ENCODE data around the gene PTCH2.
"Not testable (repeated sequence)": the region's sequence is repeated elsewhere in the genome, so short reads cannot be mapped to it uniquely, and the experiment has no call there.

PTCH2 gene

DNA sequence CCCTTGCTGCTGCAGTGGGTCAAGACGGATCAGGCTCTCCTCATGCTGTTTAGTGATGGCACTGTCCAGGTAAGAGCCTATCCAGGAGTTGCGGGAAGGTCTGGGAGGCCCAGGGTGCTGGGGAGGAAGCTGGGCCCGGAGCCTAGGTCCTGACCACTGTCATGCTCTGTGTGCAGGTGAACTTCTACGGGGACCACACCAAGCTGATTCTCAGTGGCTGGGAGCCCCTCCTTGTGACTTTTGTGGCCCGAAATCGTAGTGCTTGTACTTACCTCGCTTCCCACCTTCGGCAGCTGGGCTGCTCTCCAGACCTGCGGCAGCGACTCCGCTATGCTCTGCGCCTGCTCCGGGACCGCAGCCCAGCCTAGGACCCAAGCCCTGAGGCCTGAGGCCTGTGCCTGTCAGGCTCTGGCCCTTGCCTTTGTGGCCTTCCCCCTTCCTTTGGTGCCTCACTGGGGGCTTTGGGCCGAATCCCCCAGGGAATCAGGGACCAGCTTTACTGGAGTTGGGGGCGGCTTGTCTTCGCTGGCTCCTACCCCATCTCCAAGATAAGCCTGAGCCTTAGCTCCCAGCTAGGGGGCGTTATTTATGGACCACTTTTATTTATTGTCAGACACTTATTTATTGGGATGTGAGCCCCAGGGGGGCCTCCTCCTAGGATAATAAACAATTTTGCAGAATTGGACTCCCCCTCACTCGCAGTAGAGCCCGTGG, 37.6 kb downstream of the PTCH2 start:
- DNase-seq (ENCODE audit: low read depth, low spot score), result no peak
- peak overlapping the region; percentile 97 for H3K27ac ChIP-seq

DNA sequence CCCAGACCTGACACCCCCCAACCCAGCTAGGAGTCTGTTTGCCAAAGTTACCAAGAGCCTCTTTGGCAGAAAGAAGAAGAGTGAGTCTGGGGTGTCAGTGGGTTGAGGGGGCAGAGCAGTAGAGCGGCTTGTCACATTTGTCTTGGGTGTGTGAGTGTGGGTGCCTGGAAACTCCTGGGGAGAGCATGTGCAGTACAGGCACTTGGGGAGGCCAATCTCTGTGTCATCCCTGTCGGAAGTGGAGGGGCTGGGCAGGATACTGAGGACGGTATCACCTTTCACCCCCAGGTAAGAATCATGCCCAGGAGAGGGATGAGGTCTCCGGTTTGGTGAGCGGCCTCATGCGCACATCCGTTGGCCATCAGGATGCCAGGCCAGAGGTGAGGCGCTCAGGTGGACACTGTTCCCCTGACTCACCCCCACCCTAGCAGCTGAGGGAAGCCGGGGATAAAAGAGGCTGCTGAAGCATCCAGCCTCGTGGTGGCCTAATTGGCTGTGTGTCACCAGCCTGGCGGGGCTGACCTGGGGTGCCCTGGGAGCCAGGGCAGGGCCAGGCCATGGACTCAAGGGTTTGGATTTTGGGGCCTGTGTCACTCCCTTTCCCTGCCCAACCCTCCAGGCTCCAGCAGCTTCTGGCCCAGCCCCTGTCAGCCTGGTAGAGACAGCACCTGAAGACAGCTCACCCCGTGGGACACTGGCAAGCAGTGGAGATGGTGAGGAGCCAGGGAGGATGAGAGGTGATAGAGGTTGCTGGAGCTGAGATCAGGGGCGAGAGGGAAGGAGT, 39.5 kb downstream of the PTCH2 start:
- peak overlapping the region; percentile 97 for H3K27ac ChIP-seq
- no peak for DNase-seq (ENCODE audit: low read depth, low spot score)

DNA sequence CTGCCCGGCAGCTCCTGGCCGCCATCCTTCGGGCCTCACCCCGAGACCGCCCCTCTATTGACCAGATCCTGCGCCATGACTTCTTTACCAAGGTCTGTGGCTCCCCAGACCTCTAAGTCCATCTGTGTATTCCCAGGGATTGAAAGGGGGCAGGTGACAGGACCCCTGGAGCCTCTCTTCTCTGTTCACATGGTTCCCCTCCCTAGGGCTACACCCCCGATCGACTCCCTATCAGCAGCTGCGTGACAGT, 40.1 kb downstream of the PTCH2 start:
- H3K27ac ChIP-seq, result peak overlapping the region; percentile 97

DNA sequence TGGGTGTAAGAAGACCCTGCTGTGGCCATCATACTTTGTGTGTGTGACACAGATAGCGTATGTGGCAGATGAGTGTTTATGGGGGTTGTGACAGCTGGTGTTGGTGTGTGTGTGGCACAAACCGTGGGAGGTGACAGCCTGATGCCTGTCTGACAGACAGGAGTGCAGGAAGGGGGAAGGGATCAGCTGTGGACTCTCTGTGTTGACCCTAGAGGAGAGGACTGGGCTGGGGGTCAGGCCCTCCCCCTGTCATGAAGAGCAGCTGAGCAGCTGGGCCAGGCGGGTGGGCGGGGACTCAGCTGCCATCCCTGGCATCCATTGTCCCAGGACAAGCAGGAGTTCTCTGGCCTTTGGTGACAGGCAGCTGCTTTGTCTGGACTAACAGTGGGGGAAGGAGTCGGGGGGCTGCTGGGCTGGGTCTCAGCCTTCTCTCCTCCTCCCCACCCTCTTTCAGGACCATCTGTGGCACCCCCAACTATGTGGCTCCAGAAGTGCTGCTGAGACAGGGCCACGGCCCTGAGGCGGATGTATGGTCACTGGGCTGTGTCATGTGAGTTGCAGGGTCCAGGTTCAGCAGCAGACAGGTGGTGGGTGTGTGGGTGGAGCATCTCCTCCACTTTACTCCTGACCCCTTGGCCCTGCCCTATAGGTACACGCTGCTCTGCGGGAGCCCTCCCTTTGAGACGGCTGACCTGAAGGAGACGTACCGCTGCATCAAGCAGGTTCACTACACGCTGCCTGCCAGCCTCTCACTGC, 40.6 kb downstream of the PTCH2 start:
- no peak for DNase-seq (ENCODE audit: low read depth, low spot score)
- peak overlapping the region; percentile 97 for H3K27ac ChIP-seq

More for the DNA sequence above, 40.1 kb downstream of the PTCH2 start:
- DNase-seq (ENCODE audit: low read depth, low spot score), result no peak

DNA sequence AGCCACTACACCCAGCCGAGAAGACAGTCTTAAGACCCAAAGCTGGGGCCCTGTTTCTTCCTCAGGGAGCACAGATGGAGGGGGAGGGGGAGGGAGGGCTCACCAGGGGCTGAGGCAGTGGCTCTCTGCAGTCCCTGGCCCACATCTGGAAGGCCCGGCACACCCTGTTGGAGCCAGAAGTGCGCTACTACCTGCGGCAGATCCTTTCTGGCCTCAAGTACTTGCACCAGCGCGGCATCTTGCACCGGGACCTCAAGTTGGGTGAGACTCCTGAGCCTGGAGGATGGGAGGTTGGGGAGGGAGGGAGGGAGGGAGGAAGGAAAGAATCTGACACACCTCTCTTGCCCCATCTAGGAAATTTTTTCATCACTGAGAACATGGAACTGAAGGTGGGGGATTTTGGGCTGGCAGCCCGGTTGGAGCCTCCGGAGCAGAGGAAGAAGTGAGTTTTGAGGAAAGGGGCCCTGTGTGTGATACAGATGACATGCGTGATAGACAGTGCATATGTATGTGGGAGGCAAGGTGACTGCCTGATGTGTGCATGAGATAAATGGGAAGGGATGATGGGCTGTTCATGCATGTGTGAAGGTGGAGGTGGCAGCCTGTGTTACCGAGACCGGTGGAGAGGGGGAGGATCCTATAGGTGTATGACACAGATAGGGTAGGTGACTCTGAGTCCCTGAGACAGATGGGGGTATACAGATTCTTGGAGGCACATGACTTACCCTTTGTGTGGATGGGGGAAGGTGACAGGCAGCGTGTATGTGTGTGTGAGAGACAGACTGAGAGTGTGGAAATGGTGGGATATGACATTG, 41.4 kb downstream of the PTCH2 start:
- H3K27ac ChIP-seq, result peak overlapping the region; percentile 97
- DNase-seq (ENCODE audit: low read depth, low spot score), result no peak

DNA sequence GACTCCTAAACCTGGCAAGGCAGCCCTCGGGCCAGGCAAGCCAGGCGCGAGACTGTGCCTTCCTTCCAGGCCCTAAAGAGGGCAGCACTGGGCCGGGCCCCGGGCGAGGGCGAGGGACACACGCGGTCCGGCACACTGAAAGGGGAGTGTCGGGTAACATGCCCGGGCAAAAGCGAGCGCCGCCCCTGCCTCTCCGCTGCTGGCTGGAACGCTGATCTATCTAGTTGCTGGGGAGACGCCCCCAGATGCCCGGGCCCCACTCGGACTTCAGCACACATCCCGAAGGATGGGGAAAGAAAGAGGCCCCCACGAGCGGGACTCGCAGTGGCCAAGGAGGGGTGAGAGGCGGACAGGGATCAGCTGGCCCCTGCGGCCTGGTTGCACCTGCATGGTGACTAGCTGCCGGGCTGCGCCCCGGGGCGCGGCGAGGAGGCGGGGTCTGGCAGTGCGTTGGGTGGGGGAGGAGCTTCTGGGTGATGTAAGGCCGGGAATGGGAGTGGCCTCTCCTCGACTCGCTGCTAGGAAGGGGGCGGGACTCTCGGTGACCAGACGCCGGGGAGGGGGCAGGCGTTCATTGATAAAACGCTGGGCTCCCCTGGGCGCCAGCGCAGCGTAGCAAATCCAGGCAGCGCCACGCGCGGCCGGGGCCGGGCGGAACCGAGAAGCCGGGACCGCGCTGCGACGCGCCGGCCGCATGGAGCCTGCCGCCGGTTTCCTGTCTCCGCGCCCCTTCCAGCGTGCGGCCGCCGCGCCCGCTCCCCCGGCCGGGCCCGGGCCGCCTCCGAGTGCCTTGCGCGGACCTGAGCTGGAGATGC, 43.1 kb downstream of the PTCH2 start, which contains the start of gene PLK3:
Gene PLK3 (plus strand): TSS at position 608 of the 815 bp plus-strand sequence. CDS start 87 bp downstream, at position 695.
- H3K27ac ChIP-seq, result peak within 1 kb of the TSS; percentile 97
- DNase-seq (ENCODE audit: low read depth, low spot score), result peak; percentile 90

DNA sequence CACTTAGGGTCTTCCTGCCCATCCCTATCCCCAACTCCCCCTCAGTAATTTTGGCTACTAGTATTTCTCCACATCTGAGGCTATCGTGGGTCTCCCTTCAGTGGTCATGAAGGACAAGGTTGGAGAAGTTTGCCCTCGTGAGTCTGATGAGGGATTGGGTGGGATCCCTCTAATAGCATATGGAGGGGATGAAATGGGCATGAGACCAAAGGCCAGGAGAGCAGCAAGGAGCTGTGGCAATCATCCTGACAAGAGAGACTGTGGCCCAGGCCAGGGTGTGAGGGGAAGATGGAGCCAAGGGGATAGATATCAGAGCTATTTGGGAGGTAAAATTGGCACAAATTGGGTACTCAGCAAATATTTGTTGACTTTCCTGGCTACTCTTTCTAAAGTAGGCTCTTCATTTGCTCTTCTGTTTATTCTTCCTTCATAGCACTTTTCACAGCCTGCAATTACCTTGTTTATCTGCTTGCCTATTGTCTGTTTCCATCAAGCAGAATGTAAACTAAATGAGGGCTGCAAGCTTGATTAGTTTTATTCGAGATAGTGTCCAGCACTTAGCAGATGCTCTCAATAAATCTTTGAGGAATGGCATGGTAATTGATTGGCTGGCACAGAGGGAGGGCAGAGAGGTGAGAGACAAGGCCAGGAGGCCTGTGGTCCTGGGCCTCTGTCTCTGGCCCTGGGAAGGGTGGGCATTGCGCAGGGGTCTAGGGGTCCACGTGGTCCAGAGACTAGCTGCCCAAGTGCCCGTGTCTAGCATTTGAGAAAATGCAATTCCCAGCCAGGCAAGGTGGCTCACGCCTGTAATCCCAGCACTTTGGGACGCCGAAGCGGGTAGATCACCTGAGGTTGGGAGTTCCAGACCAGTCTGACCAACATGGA, 44.3 kb downstream of the PTCH2 start:
- no peak for DNase-seq (ENCODE audit: low read depth, low spot score)
- H3K27ac ChIP-seq, result peak overlapping the region; percentile 97

DNA sequence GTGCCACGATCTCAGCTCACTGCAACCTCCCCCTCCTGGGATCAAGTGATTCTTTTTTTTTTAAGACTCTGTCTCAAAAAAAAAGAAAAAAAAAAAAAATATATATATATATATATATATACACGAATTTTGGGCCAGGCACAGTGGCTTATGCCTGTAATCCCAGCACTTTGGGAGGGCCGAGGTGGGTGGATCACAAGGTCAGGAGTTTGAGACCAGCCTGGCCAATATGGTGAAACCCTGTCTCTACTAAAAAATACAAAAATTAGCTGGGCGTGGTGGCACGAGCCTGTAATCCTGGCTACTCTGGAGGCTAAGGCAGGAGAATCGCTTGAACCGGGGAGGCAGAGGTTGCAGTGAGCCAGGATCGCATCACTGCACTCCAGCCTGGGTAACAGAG, 45.2 kb downstream of the PTCH2 start:
- H3K27ac ChIP-seq; DNase-seq (ENCODE audit: low read depth, low spot score): not testable (repeated sequence)

DNA sequence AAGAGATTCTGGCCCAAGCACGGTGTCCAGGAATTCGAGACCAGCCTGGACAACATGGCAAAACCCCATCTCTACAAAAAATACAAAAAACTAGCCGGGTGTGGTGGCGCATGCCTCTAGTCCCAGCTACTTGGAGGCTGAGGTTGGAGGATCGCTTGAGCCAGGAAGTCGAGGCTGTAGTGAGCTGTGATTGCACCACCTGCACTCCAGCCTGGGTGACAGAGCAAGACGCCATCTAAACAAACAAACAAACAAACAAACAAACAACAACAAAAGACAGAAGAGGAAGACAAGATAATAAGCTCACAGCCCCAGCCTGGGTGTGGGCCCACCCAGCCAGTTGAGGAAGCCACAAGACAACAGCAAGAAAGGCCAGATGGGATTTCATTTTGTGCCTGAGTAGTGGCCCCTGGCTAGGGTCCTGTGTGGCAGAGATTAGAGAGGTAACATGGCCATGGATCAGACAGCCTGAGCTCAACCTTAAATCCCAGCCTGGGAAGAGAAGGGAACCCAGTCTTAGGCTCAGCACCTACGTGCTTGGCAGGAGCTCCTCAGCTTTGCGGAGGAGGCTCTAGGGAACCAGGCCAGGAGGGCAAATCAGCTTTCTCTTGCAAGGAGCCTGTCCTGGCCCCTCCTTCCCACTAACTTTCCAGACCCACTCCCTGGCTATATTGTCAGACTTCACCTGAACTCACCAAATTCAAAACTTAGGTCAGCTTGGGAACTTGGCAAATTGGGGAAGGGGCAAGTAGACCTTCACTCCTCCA, 50.1 kb downstream of the PTCH2 start:
- H3K27ac ChIP-seq, result no peak overlapping the region
- no peak for DNase-seq (ENCODE audit: low read depth, low spot score)

DNA sequence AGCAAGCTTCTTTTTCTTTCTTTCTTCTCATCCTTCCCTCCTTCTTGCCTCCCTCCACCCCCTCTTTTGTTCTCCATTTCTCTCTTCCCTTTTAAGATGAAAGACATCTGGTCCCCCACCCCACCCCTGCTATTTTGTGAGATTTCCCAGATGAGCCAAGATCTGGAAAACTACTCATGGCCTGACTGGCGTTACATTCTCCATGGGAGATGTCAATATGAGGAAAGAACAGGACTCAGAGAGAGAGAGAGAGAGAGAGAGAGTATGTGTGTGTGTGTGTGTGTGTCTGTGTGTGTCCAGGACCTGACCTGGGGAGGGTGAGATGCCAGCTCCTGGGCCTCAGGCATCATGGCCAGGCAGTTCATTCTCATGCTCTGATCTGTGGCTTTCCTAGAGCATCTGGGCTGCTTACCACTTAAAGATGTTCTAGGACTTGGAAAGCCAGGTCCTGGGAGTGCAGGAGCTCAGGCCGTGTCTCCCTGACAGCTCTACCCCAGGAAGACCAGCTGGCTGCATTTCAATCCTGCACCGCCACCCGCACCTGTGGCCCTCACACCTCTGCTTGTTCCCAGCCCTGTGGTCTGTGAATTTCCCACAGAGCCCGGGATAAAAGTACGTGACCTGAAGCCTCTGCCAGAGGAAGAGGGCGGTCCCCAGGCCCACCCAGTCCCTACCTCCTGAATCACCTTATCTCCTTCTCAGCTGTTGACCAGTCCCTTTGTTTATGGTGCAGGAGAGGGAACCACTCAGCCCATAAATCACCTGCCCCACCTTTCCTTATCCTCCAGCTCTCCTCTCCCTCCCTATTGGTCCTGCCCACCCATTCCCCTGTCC, 51.9 kb downstream of the PTCH2 start:
- DNase-seq (ENCODE audit: low read depth, low spot score), result no peak
- H3K27ac ChIP-seq, result no peak overlapping the region

DNA sequence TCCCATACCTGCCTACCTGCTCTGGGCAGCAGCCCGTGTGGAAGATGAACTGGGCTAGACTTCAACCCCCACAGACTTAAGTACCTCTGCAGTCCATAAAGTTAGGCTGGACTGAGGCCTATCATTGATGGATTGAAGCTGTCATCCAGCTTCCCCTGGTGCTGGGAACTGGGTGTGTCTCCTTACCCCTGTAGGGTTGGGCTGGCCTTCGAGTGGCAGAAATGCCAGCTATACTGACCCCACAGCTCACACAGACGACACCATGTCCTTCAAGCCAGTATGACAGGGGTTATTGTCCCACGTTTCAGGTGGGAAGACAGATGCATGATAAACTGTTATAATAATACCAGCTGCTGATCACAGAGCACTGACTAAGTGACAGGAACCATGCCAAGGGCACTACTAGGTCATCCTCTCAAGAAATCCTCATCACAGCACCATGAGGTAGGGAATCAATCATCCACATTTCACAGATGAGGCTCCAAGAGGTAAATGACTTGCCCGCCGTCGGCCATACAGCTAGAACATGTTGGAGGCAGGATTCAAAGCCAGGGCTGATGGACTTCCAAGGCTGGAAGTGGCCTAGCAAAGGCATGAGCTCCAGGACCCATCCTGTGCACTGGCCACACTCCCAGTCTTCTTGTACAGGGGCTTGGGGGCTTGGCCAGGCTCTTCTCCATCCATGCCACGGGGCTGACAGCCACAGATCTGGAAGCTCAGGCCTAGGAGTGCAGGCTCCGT, 54.8 kb downstream of the PTCH2 start, which contains the start of gene BEST4:
Gene BEST4 (minus strand): TSS at position 51 of the 741 bp plus-strand sequence. CDS start 465 bp downstream, outside the sequence.
- DNase-seq (ENCODE audit: low read depth, low spot score), result no peak

DNA sequence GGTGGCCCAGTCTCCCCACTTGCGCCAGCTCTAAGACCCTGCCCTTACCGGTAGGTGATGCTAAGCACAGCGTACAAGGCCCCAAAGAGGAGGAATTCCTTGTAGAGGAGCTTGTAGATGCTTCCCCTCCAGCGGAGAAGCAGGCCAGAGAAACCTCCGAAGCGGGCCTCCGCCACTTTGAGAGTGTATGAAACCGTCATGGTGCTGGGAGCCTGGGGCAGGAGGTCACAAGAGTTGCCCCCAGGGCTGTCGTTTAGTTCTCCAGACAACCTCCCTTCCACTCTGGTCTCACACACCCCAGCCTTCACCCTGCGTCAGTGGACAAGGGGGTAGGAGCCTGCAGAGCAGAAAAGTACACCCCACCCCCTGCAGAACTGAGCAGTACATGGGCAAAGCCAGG, 55.5 kb downstream of the PTCH2 start:
- no peak overlapping the region for H3K27ac ChIP-seq
- DNase-seq (ENCODE audit: low read depth, low spot score), result no peak

More for the DNA sequence above, 54.8 kb downstream of the PTCH2 start, which contains the start of gene BEST4:
- no peak within 1 kb of the TSS for H3K27ac ChIP-seq

DNA sequence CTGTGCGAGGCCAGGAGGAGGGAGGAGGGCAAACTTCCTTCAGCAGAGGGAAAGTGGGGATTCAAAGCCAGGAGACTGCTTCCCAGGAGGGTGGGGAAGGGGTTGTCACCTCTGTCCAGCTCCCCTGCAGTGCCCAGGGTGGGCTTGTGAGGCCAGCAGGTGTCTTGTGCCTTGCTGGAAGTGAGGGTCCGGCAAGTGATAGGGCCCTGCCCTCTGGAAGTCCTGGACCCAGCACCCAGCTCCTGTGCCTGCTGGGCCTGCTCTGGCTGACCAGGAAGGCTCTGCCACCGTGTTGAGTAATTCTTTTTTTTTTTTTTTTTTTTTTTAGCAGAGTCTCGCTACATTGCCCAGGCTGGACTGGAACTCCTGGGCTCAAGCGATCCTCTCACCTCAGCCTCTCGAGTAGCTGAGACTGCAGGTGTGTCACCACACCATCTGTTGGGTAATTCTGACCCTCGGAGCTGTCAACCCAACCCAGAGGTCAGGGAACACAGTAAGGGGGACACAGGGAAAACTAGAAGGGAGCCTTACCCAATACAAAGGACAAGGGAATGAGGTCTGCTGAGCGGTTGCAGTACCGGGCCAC, 56.1 kb downstream of the PTCH2 start:
- H3K27ac ChIP-seq, result no peak overlapping the region
- no peak for DNase-seq (ENCODE audit: low read depth, low spot score)

DNA sequence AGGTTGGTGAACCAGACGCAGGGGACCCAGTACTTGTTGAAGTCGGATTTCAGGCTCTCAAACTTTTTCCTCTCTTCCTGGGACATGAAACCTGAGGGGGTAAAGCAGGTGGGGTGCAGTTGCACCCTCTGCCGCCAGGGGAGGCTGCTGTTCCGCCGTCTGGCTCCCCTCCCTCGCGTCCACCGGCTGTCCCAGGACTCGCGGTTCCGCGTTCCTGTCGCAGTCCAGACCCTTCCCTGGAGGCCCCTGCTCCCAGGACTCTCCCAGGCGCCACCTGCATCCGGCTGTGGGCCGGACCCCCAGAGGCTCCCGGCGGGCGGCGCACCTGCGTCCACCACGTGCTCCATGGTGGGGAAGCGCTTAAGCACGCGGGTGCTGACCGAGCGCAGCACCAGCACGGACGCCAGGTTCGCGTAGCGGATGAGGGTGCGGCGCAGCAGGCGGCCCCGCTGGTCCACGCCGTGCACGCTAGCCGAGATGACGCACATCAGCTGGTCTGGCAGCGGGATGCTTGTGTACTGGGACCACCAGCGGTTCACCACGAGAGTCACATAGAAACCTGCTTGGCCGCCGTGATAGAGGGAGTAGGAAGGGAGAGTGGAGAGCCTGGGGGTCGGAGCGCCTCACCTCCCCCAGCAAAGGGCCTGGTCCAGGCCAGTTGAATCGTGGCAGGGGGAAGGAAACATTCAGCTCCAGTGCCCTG, 56.8 kb downstream of the PTCH2 start:
- H3K27ac ChIP-seq, result no peak overlapping the region
- no peak for DNase-seq (ENCODE audit: low read depth, low spot score)

DNA sequence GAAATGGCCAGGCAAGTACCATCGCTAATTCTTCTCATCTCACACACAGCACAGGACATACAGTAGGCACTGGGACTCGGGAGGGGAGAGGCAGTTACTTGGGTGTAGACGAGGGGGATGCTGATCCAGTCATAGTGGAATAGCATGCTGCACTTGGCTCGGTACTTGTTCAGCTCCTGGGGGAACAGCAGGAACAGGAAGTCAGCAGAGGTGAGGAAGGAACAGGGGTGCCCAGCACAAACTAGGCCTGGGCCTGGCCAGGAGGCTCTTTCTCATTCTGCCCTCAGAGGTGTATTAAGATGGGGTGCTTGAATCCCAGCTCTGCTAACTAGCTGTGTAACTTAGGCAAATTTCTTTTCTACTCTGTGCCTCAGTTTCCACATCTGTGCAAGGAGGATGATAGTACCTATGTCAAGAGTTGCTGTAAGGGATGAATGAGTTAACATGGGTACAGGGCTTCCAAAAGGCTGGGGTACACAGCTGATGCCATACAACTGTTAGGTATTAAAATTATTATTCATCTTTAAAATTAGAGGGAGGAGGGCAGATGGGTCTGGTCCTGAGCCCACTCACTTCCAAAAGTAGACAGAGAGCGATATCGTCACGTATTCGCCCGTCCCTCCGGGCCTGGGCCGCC, 57.4 kb downstream of the PTCH2 start:
- no peak overlapping the region for H3K27ac ChIP-seq
- DNase-seq (ENCODE audit: low read depth, low spot score), result no peak
